ENCODE data around the gene CACNA1C.
"Not testable (repeated sequence)": the region's sequence is repeated elsewhere in the genome, so short reads cannot be mapped to it uniquely, and the experiment has no call there.

CACNA1C gene

DNA sequence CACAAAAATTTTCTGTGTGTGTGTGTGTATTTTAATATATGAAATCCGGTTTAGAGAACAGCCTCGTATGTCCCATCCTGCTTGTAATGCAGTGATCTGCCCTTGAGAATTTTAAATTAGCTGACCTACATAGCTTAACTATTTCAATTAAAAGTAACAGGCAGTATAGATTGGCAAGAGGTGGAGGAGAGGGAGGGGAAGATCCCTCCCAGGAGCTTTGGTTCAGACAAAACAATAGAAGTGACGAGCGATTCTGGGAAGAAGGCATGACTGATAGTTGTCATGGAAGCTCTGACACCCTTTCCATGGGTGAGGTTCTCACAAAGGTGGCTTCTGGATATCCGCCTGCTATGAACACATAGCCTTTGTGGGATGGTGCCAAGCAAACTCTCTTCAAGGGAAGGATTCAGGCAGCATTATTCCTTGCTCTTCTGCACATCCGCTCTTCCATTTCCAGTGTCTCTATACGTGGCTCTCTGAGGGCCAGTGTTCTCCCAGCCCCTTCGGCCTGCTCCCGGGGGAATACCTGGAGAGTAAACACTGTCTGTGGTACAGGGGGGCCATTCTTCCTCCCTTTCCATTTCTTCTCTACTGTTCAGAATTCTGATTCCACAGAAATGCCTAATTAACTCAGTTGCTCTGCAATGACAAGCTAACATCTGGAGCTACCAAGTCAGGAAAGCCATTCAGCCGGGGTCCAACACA is 182.0 kb downstream of the CACNA1C start:
- no peak for DNase-seq (ENCODE audit: low spot score)

DNA sequence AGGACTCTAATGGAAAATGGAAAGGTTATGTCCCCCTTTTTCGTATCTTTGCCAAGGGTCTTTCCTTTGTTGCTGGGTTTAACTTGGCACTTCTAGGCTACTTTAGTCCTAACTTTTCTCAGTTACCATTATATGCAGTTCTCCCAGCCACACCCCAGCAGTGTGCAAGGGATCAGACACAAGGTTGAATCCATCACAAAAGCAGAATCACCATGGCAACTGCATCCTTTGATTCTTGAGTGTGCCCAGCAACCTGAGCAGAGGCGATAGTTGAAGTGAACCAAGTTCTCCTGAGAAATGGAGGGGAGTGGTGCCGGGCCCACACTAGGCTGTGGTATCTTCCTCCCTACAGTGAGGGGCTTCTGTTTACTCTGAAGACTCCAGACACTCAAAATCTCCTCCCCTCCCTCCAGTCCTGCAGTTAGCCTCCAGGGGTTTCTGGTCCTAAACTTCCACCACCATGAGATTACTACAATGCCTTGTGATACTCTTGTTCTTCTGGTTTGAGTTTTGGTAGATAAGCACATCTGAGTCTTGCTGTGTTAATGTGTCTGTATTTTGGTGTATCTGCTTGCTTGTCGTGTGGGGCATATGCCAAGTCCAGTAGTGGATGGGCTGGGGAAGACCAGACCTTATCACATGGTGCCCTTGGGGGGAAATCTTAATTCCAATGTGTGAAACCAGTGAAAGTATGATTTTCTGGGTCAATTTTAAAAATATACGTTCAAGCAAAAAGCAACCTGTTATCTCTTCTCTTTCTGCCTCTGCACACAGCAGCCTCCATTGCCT is 183.9 kb downstream of the CACNA1C start:
- DNase-seq (ENCODE audit: low spot score): no peak

DNA sequence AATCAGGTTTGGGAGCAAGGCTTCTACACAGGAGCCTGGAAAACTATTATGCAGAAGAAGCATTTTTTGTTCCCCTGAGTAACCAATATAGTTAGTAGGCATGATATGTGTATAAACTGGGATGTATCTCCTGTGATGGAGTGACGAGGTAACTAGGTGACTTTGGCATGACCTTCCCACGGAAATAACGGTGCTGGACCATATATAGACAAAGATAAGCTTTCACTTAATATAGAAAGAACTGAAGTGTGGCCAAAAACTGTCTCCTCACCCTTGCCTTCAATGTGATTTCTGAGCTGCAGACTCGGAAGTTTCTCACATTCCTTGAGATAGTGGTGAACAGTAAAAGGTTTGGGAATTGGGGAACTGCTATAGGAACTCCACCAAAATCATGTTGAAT is 185.3 kb downstream of the CACNA1C start:
- no peak for DNase-seq (ENCODE audit: low spot score)

DNA sequence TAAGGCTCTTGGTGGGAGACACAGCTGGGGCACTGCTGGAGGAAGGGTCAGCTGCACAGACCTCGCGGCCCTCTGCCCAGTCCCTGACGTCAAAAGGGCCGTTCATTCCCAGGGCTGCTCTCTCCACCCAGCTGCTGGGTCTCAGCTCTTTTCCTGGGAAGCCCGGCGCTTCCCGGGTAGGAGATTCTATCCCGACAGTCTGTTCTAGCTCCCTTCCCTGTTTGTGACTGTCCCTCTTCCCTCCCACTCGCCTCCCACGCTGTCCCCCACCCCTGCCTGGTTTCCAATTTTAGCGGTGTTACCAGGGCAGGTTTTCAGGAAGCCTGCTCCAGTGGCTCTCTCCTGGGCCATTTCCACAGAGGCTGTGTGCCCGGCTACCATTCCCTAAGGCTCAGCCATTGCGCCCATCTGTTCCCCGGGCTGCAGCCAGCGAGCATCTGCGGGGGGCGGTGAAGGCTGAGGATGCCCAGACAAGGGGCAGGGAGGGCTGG is 186.6 kb downstream of the CACNA1C start:
- DNase-seq (ENCODE audit: low spot score): no peak

DNA sequence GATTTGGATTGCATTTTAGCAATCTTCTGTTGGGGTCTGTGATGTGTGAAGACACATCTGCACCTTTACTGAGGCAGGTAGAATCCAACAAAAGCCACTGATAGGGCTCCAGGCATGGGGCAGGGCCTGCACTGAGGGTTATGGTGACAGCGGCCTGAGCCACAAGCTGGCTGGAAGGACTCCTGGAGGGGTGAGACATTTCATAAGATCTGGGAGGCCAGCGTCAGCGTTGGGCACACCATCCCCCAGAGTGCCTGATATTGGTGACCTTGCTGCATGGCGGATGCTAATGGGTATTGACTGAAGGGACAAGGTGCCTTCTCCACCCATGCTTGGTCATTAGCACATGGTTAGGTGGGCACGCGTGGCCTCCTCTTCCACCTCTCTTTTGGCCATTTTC is 187.6 kb downstream of the CACNA1C start:
- no peak for DNase-seq (ENCODE audit: low spot score)

- no peak for DNase-seq (ENCODE audit: low spot score)
These were observed 188.2 kb downstream of the CACNA1C start for GRCh38 chr12:2240984-2241383.

DNA sequence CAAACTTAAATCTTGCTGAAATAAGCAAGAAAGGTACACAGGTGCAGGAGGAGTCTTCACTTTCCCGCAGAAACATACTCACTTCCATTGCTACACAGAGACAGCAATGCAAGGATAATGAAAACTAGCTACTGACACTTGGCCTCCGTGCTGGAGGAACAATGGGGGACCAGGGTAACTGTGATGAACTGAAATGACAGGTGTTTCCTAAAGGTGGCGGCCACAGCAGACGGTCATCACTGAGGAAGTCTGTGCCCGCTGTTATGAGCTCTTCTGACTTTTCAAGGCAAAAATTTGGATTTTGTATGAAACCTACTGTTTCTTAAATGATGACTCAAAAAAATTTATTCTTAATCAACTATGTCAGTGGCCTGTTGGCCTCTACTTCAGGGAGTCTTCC is 189.4 kb downstream of the CACNA1C start:
- no peak for DNase-seq (ENCODE audit: low spot score)

DNA sequence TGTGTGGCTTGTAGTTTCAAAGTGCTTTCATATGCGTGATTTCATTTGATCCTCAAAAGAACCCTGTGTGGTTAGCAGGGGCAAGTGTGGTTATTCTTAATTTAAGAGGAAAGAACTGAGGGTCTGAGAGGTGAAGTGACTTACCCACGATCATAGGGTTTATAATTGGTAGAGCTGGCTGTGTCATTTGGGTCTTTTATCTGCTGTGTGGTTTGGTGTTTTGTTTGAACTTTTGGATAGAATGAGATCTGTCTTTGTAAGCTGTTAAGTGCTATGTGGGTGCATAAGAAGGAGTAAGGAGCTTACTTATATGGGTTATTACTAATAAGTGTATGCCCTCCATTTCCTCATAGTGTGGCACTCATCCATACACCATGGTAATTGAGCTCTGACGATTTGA is 190.0 kb downstream of the CACNA1C start:
- DNase-seq (ENCODE audit: low spot score): no peak

- no peak for DNase-seq (ENCODE audit: low spot score)
These were observed 190.5 kb downstream of the CACNA1C start for GRCh38 chr12:2243275-2243674.

DNA sequence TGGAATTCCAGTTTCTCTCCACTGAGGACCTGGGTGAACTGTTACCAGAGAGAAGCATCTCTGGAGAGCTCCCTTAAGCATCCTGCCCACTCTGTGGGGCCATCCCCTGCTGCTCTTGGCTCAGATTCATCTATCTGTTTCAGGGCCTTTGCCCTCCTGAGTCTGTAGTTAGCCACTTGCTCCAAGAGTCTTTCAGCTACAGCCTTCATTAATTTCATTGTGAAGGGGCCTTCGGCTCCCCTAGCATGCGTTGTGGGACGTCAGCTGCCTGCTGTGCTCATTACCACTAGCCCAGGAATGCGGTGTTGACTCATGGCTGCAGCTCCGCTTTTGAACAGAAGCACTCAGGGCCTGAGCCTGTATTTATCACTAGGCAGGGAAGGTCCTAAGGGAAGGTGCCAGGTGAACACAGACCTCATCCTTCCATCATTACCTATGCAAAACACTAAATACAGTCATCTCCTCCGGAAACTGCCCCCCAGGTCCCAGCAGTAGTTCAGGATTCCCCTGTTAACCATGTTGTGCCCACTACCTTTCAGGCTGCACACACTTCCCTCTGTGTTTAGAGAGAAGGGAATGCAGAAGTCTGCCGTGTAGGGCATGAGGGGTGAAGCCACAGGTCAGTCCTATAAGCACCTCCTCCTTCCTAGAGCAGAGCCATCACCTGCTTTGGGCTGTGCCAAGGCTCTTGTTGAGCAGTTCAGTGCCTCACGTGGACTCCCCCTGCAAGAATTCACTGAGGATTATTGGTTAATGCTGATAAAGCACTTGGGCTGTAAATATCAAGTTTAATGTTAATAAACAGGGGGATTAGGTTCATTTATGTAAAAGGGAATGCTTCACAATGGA is 191.4 kb downstream of the CACNA1C start:
- DNase-seq (ENCODE audit: low spot score): no peak

DNA sequence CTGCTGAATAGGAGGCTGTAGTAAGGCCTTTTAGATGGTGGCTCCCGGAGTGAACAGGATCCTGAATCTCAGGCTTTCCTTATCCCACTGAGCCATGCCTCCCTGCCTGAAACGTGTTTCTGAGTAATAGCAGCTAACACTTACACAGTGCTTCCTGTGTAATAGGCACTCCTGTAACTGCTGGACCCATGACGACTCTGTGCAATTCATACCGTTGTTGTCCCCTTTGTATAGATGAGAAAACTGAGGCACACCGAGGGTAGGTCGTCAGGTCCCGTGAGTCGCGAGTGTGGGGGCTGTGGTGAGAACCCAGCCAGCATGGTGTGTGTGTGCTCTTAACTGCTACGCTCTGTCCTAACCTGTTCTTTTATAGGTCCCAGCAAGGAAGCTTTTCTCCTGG is 193.6 kb downstream of the CACNA1C start:
- no peak for DNase-seq (ENCODE audit: low spot score)

GRCh38 chr12:2247120-2247519 is 194.3 kb downstream of the CACNA1C start:
- no peak for DNase-seq (ENCODE audit: low spot score)

- no peak for DNase-seq (ENCODE audit: low spot score)
These were observed 194.8 kb downstream of the CACNA1C start for GRCh38 chr12:2247596-2247995.

DNA sequence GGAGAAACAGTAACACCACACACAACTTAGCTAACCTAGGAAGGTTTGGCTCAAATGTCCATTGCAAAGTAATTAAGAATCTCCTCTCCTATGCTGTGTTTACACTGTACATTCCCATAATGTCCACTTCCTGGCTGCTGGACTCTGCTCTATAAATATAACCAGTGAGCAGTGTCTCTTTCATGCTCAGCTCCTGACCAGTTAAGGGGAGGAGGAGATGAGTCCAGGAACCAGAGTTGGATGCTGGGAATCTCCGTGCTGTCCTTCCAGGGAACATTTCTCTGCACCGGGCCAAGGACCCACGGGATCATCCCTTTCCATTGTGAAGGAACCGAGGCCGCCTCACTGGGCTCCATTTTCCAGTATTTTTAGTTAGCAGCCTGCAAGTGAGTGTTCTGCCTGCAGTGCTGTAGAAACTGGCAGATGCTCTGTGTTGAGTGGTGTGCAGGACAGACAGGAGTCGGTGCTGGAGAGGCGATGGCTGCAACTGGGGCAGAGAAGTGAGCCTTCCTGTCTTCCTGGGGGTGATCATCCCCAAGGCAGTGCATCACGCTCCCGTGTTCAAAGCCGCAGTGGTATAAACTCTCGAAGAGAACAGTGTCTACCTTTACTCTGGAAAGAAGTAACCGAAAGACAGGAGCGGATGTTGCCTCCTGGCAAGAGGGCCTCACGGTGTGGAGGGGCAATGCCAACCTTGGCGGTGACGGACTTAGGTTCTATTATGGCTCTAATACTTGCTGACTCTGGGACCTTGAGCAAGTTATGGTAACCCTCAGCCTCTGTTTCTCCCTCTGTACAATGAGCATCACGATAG is 195.5 kb downstream of the CACNA1C start:
- peak; percentile 22 for DNase-seq (ENCODE audit: low spot score)

- DNase-seq (ENCODE audit: low spot score): no peak
These were observed 196.2 kb downstream of the CACNA1C start for GRCh38 chr12:2248901-2249381.

GRCh38 chr12:2250797-2251196 is 198.0 kb downstream of the CACNA1C start:
- DNase-seq (ENCODE audit: low spot score): no peak

- DNase-seq (ENCODE audit: low spot score): no peak
These were observed 198.9 kb downstream of the CACNA1C start for GRCh38 chr12:2251526-2252209.

DNA sequence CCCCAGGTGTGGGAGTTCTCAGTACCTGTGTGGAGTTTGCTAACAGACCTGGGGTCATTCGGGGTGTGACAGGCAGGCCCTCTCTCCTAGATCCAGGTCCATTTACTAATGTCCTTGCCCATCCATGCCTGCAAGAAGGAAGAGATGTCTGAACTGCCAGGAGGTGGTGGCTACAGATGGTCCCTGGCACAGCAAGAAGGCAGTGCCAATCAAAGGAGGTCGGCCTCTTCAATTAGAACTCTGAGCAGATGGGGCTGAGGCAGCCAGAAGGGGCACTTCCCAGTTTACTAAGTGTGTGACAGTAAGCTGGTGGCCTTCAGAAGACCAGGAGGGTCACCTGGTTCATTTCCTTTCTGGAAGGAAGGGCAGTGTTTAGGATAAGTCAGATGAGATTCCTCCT is 202.5 kb downstream of the CACNA1C start:
- DNase-seq (ENCODE audit: low spot score): no peak

GRCh38 chr12:2255731-2256130 is 202.9 kb downstream of the CACNA1C start:
- DNase-seq (ENCODE audit: low spot score): not testable (repeated sequence)

DNA sequence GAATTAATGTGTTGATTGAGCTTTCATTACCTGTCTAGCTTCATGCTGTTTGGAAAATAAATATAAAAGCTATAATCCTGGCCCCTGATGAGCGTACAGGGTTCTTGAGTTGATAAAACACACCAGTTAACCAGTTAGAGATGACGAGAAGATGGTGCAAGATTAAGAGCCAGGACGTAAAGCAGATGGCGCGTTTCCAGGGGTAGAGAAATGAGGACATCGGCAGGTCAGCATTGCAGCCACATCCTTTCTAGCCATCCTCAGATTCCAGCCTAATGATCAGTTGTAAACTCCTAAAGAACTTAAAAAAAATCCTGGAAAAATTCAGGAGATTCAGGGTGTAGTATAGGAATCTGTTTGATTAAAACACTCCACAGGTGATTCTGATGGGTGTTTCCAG is 203.7 kb downstream of the CACNA1C start:
- DNase-seq (ENCODE audit: low spot score): no peak

DNA sequence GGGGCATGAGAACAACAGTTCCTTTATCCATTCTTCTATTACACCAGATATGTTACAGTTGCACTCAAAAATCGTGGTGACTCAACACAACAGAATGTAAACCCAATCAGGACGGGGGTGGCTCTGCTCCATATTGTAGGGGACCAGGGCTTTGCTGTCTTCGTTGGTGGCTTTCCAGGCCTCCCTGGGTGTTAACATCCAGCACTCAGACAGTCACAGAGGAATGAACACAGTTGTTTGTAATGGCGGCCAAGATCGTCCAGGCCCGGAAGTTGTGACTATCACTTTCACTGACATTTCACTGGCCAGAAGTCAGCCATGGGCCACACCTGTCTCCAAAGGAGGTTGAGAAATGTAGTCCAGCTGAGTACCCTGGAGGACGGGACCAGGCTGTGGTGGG is 204.1 kb downstream of the CACNA1C start:
- no peak for DNase-seq (ENCODE audit: low spot score)

Measured in HuH-7.5 (cell line).